Measurements from ENCODE around the gene PNPLA6.

The PNPLA6 gene

DNA sequence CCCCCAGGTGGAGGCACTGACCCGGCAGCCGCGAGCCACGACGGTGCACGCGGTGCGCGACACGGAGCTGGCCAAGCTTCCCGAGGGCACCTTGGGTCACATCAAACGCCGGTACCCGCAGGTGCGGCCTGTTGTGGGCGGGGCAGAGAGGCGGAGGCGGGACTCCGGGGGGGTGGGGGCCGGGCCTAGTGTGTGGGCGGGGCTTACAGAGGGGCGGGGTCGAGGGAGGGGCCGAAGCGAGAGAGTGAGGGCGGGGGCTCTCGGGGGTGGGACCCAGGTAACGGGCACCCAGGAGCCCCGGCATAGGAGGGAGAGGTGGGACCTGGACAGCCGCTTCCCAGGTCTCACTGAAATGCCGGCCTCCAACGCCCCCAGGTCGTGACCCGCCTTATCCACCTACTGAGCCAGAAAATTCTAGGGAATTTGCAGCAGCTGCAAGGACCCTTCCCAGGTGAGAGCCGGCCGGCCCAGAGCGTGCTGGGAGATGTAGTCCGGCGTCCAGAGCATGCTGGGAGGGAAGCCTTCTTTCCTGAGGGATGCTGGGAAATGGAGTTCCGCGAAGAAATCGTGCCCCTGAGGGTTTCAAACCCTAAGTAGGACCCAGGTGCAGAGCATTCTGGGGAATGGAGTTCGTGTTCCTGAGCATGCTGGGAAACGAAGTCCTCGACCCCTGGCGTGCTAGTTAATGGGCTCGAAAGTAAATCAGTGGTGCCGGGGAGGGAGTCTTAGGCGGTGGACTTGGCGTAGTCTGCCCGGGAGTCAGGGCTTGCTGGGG is 15.7 kb downstream of the PNPLA6 start:
- Histone ChIP-seq H3K27me3 (replicated peaks; ENCODE audit: control insufficient read depth, insufficient read depth, low read length) (no peaks in the 10 kb centered on the region), H3K36me3 (ENCODE audit: control insufficient read depth, insufficient read depth, low read length) (peaks cover 19% of the 10 kb centered on the region), H3K4me3 (replicated peaks; ENCODE audit: low read depth, low read length) (no peak overlapping the region)
- TF ChIP-seq, protein P1, sequence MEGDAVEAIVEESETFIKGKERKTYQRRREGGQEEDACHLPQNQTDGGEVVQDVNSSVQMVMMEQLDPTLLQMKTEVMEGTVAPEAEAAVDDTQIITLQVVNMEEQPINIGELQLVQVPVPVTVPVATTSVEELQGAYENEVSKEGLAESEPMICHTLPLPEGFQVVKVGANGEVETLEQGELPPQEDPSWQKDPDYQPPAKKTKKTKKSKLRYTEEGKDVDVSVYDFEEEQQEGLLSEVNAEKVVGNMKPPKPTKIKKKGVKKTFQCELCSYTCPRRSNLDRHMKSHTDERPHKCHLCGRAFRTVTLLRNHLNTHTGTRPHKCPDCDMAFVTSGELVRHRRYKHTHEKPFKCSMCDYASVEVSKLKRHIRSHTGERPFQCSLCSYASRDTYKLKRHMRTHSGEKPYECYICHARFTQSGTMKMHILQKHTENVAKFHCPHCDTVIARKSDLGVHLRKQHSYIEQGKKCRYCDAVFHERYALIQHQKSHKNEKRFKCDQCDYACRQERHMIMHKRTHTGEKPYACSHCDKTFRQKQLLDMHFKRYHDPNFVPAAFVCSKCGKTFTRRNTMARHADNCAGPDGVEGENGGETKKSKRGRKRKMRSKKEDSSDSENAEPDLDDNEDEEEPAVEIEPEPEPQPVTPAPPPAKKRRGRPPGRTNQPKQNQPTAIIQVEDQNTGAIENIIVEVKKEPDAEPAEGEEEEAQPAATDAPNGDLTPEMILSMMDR (IDR thresholded peaks at IDR 0.05; ENCODE audit: insufficient read depth, low read length, poor library complexity, severe bottlenecking) = no peak
- DNase-seq (ENCODE audit: extremely low read depth, insufficient read length) = no peak

DNA sequence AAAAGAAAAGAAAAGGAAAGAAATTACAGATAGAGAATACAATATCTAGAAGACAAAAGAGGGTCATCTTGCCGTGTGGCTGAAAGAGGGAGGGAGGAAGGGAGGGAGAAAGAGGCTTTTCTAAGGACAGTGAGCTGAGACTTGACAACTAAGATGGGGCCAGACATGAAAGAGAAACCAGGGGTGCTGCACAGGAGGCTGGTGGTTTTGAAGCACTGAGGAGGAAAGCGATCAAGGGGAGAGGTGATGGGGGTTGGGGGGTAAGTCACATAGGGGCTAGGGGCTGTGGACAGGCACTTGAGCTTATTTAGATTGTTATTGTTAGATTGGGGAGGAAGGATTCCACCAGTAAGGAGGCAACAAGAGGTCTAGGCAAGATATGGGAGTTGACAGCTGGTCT is 17.3 kb downstream of the PNPLA6 start:
- Histone ChIP-seq H3K27me3 (replicated peaks; ENCODE audit: control insufficient read depth, insufficient read depth, low read length) (no peaks in the 10 kb centered on the region), H3K4me3 (replicated peaks; ENCODE audit: low read depth, low read length) (no peak overlapping the region), H3K36me3 (ENCODE audit: control insufficient read depth, insufficient read depth, low read length) (peaks cover 27% of the 10 kb centered on the region)
- TF ChIP-seq, protein P1 (IDR thresholded peaks at IDR 0.05; ENCODE audit: insufficient read depth, low read length, poor library complexity, severe bottlenecking) = no peak
- DNase-seq (ENCODE audit: extremely low read depth, insufficient read length) = no peak

DNA sequence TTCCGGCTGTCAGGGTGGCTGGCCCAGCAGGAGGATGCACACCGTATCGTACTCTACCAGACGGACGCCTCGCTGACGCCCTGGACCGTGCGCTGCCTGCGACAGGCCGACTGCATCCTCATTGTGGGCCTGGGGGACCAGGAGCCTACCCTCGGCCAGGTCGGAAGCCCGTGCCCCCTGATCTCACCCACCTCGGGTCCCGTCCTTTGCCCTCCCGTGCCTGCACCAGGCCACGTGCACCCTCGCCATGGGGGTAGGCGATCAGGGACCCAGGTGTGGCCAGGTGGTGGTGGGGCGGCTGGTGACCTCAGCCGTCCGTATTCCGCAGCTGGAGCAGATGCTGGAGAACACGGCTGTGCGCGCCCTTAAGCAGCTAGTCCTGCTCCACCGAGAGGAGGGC is 19.0 kb downstream of the PNPLA6 start:
- H3K27me3 ChIP-seq (replicated peaks; ENCODE audit: control insufficient read depth, insufficient read depth, low read length) = no peaks in the 10 kb centered on the region
- no peak for DNase-seq (ENCODE audit: extremely low read depth, insufficient read length)
- H3K4me3 ChIP-seq (replicated peaks; ENCODE audit: low read depth, low read length) = no peak overlapping the region
- TF ChIP-seq, protein P1 (IDR thresholded peaks at IDR 0.05; ENCODE audit: insufficient read depth, low read length, poor library complexity, severe bottlenecking) = no peak
- peaks cover 34% of the 10 kb centered on the region for H3K36me3 ChIP-seq (ENCODE audit: control insufficient read depth, insufficient read depth, low read length)

DNA sequence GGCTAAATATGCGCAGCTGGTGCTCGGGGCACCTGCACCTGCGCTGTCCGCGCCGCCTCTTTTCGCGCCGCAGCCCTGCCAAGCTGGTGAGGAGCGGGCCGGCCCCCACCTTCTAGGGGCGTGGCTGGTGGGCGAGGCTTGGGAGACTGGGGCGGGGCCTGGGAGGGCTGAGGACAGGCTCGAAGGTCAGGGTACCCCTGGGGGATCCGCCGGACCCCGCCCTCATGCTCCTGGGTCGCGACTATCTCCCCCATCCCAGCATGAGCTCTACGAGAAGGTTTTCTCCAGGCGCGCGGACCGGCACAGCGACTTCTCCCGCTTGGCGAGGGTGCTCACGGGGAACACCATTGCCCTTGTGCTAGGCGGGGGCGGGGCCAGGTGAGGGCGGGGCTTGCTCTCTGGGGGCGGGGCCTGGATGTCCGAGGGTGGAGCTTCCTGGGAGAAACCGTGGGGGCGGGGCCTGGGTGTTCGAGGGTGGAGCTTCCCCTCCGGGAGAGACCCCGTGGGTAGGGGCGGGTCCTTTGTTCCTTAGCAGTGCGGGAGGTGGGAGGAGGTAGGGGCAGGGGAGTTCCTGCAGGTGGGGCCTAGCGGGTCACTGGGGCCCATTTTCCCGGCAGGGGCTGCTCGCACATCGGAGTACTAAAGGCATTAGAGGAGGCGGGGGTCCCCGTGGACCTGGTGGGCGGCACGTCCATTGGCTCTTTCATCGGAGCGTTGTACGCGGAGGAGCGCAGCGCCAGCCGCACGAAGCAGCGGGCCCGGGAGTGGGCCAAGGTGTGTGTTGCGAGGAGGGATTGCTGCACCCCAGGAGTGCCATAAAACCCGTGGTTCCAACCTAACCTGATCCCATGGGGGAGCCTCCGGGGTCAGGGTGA is 19.7 kb downstream of the PNPLA6 start:
- Histone ChIP-seq H3K27me3 (replicated peaks; ENCODE audit: control insufficient read depth, insufficient read depth, low read length) (no peaks in the 10 kb centered on the region), H3K36me3 (ENCODE audit: control insufficient read depth, insufficient read depth, low read length) (peaks cover 30% of the 10 kb centered on the region), H3K4me3 (replicated peaks; ENCODE audit: low read depth, low read length) (no peak overlapping the region)
- DNase-seq (ENCODE audit: extremely low read depth, insufficient read length) = no peak
- TF ChIP-seq, protein P1 (IDR thresholded peaks at IDR 0.05; ENCODE audit: insufficient read depth, low read length, poor library complexity, severe bottlenecking) = no peak

DNA sequence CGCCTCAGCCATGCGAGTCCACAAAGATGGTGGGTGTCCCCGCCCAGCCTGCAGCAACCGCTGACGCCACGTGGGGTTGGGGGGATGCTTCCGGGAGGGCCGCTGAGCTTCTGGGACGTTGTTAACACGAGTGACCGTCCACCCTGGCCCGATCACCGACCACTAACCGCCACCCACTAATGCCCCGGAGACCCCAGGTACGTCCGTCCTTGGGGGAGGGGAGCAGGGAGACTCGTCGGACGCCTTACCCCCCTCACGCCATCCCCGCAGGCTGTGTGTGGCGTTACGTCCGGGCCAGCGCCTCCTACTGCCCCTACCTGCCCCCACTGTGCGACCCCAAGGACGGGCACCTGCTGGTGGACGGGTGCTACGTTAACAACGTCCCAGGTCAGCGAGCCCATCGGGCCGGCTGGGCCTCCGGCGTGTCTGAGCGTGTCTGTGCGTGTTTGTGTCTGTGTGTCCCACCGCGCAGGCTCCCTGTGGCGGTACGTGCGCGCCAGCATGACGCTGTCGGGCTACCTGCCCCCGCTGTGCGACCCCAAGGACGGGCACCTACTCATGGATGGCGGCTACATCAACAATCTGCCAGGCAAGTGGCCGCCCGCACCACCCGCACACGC is 21.3 kb downstream of the PNPLA6 start:
- H3K4me3 ChIP-seq (replicated peaks; ENCODE audit: low read depth, low read length) = no peak overlapping the region
- no peaks in the 10 kb centered on the region for H3K27me3 ChIP-seq (replicated peaks; ENCODE audit: control insufficient read depth, insufficient read depth, low read length)
- peaks cover 21% of the 10 kb centered on the region for H3K36me3 ChIP-seq (ENCODE audit: control insufficient read depth, insufficient read depth, low read length)
- DNase-seq (ENCODE audit: extremely low read depth, insufficient read length) = no peak
- TF ChIP-seq, protein P1 (IDR thresholded peaks at IDR 0.05; ENCODE audit: insufficient read depth, low read length, poor library complexity, severe bottlenecking) = no peak
